WI38 (cell line): ENCODE data around the gene SFN.

Source experiments
- H3K4me3 ChIP-seq: 2 replicates; pipeline ENCODE4 v1.5.1; 2011; ENCODE audit warnings: low read depth, mild to moderate bottlenecking, control low read depth, low read length
- TF ChIP-seq, protein P1 (sequence below): IDR thresholded peaks from 2 replicates; pipeline ENCODE4 v1.5.1; 2012; ENCODE audit warnings: low read depth, mild to moderate bottlenecking, control low read depth, low read length

SFN gene

DNA sequence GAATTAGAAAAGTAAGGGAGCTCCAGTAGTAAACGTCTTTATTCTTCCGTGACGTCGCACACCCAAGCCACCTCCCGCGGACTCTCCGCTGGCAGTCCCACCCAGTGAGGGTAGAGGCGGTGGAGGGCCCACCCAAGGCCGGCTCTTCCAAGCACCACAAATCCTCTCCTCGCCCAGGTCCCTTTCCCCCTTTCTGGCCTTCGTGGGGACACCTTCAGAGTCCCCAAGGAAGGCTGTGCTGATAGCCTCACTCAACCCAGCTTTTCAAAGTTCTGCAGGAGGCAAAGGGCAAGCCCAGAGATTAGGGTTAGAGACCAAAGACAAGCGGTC is 27.5 kb downstream of the SFN start:
- TF ChIP-seq, protein P1, sequence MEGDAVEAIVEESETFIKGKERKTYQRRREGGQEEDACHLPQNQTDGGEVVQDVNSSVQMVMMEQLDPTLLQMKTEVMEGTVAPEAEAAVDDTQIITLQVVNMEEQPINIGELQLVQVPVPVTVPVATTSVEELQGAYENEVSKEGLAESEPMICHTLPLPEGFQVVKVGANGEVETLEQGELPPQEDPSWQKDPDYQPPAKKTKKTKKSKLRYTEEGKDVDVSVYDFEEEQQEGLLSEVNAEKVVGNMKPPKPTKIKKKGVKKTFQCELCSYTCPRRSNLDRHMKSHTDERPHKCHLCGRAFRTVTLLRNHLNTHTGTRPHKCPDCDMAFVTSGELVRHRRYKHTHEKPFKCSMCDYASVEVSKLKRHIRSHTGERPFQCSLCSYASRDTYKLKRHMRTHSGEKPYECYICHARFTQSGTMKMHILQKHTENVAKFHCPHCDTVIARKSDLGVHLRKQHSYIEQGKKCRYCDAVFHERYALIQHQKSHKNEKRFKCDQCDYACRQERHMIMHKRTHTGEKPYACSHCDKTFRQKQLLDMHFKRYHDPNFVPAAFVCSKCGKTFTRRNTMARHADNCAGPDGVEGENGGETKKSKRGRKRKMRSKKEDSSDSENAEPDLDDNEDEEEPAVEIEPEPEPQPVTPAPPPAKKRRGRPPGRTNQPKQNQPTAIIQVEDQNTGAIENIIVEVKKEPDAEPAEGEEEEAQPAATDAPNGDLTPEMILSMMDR: no peak
- peak overlapping the region; percentile 90 for H3K4me3 ChIP-seq

DNA sequence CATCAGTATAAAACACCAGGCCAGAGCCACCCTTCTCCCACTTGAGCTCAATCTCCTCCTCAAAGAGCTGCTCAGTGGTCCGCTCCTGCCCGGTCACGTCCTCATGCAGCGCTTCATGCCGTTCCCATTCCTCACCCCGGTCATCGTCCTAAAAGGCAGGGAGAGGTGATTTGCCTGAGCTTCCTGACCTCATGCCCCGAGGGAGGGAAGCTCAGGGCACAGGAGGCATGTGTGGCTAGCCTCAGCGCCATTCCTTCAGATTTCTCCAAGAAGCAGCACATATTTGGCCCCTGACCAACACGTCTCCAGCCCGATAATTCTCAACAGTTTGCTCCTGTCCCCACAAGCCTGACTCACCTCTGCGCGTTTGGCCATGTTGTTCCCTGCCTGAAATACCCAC is 31.3 kb downstream of the SFN start:
- TF ChIP-seq, protein P1: no peak
- no peak overlapping the region for H3K4me3 ChIP-seq

DNA sequence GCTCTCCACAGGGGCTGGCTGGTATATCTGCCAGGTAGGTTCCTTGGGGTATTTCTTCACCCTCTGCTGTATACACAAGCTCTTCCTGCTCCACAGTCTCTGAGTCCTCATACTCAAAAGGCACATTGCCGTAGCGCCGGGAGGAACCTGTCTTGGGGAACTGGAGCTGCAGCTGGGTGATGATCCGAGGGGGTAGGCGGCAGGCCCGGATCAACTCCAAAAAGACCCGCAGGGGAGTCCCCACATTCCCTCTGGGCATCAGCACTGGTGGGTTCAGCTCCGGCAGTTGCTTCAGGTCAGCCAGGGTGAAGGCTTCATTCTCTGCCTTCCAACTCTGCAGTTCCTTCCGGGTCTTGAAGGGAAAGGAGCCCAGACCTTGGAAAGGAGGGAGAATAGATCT is 34.4 kb downstream of the SFN start:
- no peak overlapping the region for H3K4me3 ChIP-seq
- TF ChIP-seq, protein P1: no peak

- peak within 1 kb of the TSS; percentile 97 for H3K4me3 ChIP-seq
- TF ChIP-seq, protein P1: no peak
Observed at GRCh38 chr1:26900001-26900814, 37.3 kb downstream of the SFN start, which contains the start of gene GPATCH3. Gene GPATCH3 (minus strand): TSS chr1:26900467. CDS start chr1:26900442, 25 bp downstream.

DNA sequence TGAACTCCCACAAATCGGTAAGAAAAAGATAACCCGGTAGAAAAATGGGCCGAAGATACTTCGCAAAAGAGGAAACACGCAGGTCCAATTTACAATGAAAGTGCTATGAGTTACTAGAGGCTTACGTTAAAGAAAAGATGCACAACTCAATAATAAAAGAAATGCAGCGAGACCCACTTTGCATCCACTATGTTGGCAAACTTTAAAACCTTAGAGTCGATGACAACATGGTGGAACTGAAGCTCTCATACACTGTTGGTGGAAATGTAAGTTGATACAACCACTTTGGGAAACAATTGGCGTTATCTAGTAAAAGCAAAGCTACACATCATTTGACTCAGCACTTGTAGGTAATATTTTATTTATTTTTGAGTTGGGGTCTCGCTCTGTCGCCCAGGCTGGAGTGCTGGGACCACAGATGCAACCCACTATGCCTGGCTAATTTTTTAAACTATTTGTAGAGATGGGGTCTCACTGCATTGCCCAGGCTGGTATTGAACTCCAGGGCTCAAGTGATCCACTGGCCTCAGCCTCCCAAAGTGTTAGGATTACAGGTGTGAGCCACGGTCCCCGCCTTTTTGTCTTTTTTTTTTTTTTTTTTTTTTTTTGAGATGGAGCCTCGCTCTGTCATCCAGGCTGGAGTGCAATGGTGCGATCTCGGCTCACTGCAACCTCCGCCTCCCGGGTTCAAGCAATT is 38.0 kb downstream of the SFN start:
- TF ChIP-seq, protein P1: no peak
- H3K4me3 ChIP-seq: peak overlapping the region; percentile 97

GRCh38 chr1:26907071-26907917 is 44.3 kb downstream of the SFN start:
- TF ChIP-seq, protein P1: no peak
- no peak overlapping the region for H3K4me3 ChIP-seq
